ENCODE data around the gene SLC26A1.

The SLC26A1 gene

DNA sequence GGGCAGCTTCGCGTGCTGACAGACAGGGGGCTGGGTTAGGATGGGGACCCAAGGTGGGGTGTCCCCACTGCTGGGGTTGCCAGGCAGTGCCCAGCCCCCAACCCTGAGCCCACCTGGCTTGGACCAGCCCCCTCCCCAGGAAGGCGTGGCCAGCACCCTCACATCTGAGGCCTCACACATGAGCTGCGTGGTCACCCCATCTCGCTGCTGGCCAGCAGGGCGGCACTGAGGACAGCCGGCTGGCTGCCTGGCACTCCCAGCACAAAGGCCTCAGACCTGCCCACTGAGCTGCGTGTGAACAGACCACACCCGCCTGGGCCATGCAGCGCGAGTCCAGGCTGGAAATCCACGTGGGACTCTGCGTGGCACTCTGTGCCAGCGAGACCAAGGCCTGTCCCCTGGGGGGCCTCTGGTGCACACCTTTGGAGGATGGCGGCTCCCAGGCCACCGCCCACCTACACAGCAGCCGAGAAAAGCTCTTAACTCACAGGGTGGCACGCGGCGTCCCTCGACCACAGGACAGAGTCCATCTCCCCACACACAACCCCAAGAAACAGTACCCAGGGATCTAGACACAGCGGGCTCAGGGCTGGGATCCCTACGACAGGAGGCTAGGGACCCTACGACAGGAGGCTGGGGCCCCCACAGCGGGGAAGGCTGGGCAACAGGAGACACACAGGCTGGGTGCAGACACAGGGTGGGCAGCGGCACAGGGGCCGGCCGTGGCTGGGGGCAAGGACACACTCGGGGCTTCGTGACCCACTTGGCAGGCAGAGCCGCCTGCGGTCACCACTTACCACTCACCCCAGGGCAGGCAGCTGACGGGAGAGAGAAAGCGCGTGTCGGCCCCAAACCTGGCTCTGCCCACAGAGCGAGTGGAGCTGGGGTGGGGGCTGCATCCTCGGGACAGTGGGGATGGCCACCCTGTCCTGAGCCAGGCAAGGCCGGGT, 29.7 kb downstream of the SLC26A1 start:
- no peak for DNase-seq

DNA sequence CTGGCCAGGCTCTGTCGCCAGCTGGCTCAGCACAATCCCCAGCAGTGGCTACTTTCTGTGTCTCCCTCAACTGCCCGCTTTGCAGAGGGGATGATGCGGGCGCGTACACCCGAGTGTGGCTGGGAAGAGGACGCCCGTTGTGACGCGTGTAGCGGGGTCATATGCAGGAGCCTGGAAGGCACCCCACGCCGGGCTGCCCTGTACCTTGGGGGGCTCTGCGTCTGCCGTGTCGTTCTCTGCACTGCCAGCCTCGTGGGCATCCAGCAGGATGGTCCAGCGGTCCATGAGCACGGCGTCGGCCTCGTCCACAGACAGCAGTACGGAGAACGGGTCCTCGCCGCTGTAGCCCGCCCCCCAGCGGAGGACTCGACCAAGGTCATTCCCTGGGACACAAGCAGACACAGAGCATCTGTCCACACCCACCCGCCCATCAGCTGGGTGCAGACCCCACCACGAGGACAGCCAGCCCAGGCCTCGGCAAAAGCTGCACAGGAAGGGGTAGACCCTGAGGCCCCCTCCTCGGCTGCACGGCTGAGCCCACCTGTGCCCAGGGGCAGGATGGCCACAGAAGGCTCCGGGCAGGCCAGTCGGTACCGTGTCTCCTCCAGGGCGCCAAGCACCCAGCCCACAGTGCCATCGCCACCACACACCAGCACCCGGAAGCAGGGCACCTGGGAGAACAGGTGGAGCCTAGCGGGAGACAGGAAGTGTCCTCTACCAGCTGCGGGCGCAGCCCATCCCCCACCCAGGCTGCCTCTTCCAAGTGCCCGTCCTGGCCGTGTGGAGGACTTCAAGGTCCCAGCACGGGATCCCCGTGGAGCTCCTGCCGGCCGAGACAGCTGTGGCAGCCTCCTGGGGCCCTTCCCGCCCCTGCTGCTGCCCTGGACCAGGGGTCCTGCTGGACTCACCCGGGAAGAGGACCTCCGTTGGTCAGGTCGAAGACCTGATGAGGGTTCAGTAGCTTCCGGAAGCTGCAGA, 30.7 kb downstream of the SLC26A1 start:
- DNase-seq = peak; percentile 53

DNA sequence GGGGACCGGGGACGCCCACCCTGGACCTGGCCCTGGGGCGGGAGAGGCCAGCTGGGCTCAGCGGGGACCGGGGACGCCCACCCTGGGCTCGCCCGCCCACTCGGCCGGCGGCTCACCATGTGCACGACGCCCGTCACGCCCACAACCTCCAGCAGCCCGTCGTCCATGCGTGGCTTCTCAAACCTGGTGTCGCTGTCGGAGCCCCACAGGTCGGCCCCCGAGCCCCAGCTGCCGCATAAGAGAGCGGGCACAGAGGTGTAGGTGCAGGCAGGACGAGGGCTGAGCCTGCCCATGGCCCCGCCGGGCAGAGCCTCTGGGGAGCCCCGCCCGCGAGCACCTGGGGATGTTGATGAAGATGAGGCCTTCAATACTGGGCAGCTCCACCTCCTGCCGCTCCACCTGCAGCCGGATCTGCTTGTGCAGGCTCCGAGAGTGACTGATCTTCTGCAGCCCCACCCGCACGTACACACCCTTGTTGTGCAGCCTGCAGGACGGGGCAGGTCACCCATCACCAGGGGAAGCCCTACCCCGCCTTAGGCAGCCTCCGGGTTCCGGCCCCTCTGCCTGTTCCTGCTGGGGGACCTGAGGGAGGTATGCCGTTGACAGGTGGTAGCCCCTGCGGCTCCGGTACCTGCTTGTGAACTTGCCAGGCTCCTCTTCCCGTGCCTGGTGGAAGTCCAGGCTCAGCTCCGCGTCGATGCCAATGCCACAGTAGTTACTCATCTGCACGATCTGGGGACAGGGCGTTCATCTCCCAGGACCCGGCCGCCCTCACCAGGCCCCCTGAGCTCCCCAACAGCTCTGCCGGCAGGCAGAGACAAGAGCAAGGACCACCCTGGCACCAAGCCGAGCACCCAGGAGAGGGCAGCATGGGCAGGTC, 31.6 kb downstream of the SLC26A1 start:
- DNase-seq = no peak

DNA sequence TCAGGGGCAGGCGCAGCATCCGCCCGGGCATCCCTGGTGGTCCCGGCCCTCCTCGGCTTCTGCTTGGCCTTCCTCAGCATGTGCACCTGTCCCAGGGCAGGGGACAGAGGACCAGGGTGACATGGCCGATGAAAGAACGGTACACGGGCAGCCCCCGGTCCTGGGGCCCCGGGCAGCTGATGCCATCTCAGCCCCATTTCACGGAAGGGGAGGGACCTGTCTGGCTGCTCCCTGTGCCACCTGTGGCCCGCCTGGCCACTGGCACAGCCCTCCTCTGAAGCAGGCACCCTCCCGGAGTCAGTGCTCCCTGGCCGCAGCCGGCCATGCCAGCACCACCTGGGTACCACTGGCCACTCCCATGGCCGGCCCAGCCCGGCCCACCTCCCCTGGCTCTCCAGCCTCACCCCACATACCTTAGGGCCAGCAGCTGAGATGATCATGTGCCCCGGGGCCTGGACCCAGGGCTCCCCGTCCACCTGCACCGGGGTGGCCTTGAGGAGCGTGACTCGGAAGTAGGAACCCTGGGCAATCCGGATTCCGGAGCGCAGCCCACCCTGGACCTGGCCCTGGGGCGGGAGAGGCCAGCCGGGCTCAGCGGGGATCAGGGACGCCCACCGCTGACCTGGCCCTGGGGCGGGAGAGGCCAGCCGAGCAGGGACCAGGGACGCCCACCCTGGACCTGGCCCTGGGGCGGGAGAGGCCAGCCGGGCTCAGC, 32.4 kb downstream of the SLC26A1 start:
- DNase-seq = no peak

DNA sequence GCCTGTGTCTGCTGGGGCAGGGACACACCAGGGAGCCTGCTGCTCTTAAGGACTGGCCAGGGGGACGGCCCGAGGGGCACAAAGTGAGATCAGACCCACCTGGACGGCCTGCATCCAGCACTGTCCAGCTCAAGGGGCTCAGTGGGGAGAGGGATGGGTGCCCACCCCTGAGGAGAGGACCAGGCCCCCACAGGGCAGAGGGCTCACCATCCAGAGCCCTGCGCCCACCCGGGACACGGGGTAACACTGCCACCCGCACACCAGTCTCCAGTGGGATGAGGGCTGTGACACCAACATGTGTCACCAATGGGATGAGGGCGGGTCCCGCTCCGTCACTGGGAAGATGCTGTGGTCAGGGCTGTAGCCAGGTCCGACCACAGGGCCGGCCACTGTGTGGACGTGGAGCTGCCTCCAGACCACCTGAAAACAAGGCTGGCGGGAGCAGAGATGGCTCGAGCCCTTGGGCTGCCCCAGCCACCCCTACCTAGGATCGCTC, 33.0 kb downstream of the SLC26A1 start:
- DNase-seq = no peak

DNA sequence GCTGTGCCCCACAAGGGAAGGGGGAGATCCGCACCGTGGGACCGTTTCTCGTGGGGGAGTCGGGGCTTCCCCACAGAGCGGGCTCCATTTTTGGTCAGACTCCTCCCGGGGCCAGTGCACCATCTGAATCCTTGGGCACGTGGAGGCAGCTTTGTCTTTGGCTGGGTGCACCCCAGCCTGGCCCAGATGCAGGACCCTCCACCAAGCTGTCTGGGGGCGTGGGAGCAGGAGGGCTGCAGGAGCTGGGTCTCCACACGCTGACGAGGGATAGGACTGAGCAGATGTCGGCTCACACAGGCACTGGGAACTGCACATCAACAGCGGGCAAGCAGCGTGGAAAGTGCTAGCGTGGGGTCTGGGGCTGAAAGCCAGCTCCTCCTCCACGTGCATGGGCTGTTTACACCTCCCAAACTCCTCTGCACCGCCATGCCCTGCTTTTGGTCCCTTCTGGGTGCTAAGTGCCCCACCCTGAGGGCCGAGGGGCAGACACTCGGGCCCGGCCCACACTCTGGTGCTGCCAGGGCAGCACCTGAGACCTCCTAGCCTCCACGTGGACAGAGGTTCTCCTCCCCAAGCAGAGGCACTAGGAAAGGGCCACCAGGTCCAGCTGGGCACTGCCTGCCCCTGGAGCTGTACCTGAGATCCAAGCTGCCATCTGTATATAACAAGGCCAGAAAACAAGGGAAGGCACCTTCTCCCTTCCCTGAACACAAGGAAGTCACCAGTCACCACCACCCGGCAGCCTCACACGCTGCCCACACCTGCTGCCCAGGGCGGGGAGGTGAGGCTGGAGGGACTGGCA, 33.7 kb downstream of the SLC26A1 start:
- DNase-seq = no peak

DNA sequence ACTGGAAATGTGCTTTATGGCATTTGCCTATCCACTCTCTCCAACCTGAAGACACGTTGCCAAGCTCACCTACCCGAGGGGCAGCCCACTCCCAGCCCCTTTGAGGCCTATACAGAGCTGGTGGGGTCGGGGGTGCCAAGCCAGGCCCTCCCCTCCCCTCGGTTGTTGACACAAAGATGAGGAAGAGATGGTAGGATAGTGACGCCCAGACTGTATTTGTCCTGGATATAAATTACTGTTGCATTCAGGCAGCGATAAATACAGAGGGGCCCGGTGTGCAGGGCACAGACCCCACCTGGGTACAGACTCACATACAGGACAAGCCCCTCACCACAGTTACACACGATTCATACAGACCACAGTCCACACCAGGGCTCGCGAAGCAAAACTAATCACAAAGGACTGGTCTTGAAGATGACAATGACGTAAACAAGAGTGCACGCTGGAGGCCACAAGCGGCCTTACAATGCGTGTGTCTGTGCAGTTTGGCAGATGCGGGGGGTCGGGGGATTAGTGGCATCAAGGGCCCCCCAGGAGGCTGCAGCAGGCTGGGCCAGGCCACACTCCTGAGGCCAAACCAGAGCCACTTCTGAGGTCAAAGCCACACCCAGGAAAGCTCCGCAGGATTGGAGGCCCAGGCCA, 34.4 kb downstream of the SLC26A1 start:
- no peak for DNase-seq

DNA sequence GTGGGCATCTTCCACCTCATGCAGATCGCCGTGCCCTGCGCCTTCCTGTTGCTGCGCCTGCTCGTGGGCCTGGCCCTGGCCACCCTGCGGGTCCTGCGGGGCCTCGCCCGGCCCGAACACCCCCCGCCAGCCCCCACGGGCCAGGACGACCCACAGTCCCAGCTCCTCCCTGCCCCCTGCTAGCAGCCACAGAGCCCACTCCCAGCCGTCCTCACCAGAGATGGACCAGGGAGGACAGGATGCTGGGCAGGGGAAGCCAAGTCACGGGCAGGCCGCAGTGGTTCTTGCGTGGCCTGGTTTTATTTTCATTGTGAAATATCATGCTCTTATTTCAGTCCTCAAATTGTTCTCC, 34.9 kb downstream of the SLC26A1 start:
- no peak for DNase-seq

- no peak for DNase-seq
Measured at GRCh38 chr4:957581-958313, 35.5 kb downstream of the SLC26A1 start.

DNA sequence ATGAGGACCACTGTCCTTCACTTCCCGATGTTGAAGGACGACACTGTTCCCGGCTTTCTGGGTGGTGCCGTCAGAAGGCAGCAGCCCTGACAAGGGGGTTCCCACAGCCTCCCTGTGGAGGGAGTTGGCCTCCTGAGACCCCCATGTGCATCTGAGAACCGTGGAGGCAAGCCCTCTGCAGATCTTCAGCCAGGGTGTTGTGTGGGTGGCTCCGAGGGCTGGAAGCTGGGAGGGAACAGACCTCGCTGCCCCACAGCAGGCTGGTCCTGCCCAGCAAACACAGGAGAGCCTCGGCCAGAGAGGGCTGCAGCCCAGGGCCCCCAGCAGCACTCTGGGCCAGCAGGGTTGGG, 36.0 kb downstream of the SLC26A1 start:
- no peak for DNase-seq

- DNase-seq = no peak
Measured at GRCh38 chr4:956531-957230, 36.5 kb downstream of the SLC26A1 start.

DNA sequence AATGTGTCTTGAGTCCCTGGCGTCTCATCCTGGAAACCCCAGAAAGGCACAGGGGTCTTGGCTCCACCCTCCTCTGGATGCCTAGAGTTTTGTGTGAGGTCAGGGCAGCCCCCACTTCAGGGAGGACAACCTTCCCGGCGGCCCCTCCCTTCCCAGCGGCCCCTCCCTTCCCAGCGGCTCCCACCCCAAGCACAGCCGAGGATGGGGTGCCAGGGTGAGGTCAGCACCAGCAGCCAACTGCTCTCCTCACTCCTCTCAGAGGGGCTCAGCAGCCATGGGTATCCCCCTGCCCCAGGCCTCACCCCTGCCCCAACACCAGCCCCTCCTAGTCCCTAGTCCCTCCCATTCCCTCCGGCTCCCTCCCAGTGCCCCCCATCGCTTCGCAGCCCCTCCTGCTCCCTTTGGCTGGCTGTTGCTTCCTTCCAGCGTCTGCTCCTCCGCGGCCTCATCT, 37.2 kb downstream of the SLC26A1 start:
- DNase-seq = no peak

GRCh38 chr4:955161-955921, 37.9 kb downstream of the SLC26A1 start:
- DNase-seq = no peak

GRCh38 chr4:954211-955020, 38.8 kb downstream of the SLC26A1 start:
- no peak for DNase-seq

DNA sequence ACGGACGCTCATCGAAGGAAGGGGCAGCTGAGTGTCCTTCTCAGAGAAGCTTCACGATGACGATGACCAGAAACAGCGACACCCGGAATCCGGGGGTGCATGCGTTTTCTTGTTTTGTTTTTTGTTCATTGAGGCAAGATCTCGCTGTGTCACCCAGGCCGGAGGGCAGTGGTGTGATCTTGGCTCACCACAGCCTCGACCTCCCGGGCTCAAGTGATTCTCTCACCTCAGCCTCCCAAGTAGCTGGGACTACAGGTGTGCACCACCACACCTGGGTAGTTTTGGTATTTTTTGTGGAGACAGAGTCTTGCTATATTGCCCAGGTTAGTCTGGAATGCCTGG, 39.7 kb downstream of the SLC26A1 start:
- no peak for DNase-seq

DNA sequence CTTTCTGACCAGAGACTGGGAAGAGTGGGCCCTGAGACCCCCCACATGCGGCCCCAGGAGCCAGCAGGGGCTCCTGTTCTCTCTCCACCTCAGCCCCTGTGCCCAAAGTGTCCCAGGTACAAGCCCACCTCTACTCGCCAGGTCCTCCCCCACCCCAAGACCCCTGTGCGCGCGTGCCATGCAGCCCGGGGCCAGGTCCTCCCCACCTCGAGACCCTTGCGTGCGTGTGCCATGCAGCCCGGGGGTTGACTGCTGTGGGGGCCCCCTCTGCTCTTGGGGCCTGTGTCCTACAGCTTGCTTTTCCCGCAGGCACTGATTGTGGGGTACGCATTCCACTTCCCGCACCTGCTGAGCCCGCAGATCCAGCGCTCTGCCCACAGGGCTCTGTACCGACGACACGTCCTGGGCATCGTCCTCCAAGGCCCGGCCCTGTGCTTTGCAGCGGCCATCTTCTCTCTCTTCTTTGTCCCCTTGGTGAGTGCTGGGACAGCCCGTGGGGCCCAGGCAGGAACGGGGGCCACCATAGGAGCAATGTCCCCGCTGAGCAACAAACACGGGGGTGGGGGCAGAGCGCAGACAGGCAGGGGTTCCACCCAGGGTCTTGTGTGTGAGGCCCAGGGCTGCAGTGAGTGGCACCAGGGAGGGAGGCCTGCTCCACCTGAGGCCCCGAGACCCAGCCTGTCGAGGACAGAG, 40.2 kb downstream of the SLC26A1 start:
- no peak for DNase-seq
